Natural killer cell (primary cell): ENCODE measurements around the gene GLB1L. TPM values are rescaled to one million over a fixed set of nuclear protein-coding genes. Genes with fewer than 3 reads are reported as not detected.
A peak's percentile ranks its signal among the peaks of the same experiment; 100 is the strongest.

Source experiments
- ATAC-seq, 3 donors: fragments of 150-1000 bp in 2 of 3; fragments of 200-7000 bp in 1 of 3; cut with Tn5 transposase; 1 replicate in 1 of 3; 2 replicates in 2 of 3; pipeline ENCODE4 v1.10.0; 2021; ENCODE audit warnings: mild to moderate bottlenecking in 2 of 3, moderate library complexity in 2 of 3
- DNase-seq, 2 donors: peaks; one replicate each; pipeline versions ENCODE4 v3.0.0 to v3.0.0-alpha.2; 2013 to 2021; ENCODE audit warnings: mixed read lengths in 1 of 2
- H3K27ac ChIP-seq: one replicate; pipeline ENCODE4 v1.5.1; 2013; ENCODE audit warnings: mild to moderate bottlenecking, low read length
- H3K27me3 ChIP-seq: one replicate; pipeline ENCODE4 v1.6.1; 2013; ENCODE audit warnings: low read length; ENCODE audit not compliant: control insufficient read depth, insufficient read depth
- H3K36me3 ChIP-seq: one replicate; pipeline ENCODE4 v1.6.1; 2013; ENCODE audit warnings: low read length; ENCODE audit not compliant: control insufficient read depth, insufficient read depth
- H3K4me1 ChIP-seq: one replicate; pipeline ENCODE4 v1.6.1; 2013; ENCODE audit warnings: low read length; ENCODE audit not compliant: control insufficient read depth, insufficient read depth
- H3K4me3 ChIP-seq: one replicate; pipeline ENCODE4 v1.5.1; 2013; ENCODE audit warnings: low read length
- H3K9me3 ChIP-seq: one replicate; pipeline ENCODE4 v1.6.1; 2013; ENCODE audit warnings: low read length; ENCODE audit not compliant: control insufficient read depth, insufficient read depth
- H3K27ac Mint-ChIP-seq, 2 donors: one replicate each; pipeline ENCODE4 v1.8.0; 2022; ENCODE audit warnings: mild to moderate bottlenecking in 2 of 2, mixed read lengths in 2 of 2, moderate library complexity in 1 of 2
- H3K27me3 Mint-ChIP-seq, 2 donors: one replicate each; pipeline ENCODE4 v1.8.0; 2022; ENCODE audit warnings: low read depth in 2 of 2, mixed read lengths in 2 of 2
- H3K36me3 Mint-ChIP-seq: one replicate; pipeline ENCODE4 v1.8.0; 2022; ENCODE audit warnings: mixed read lengths
- H3K4me1 Mint-ChIP-seq, 2 donors: one replicate each; pipeline ENCODE4 v1.8.0; 2022; ENCODE audit warnings: mixed read lengths in 2 of 2
- H3K4me3 Mint-ChIP-seq: one replicate; pipeline ENCODE4 v1.8.0; 2022; ENCODE audit warnings: mild to moderate bottlenecking, moderate library complexity, mixed read lengths
- H3K9me3 Mint-ChIP-seq, 2 donors: one replicate each; pipeline ENCODE4 v1.8.0; 2022; ENCODE audit warnings: mixed read lengths in 2 of 2
- WGBS: methylation state at CpG from one replicate; pipeline ENCODE4 v1.1.7; 2013; ENCODE audit warnings: missing lambda C conversion rate; ENCODE audit not compliant: insufficient coverage; 5-methylcytosine and 5-hydroxymethylcytosine counted together
- intact Hi-C: fragments of 100-400 bp; cut with micrococcal nuclease; formaldehyde crosslinking; loops from one replicate; pipeline ENCODE4 v1.14.2; 2022
- total RNA-seq, 4 donors: library from RNA; stranded (reverse); fragments of 120-200 nt in 1 of 4; gene quantifications; one replicate each; pipeline versions ENCODE4 v1.2.3 to v1.2.4, GENCODE V29; 2013 to 2022
- TF ChIP-seq, protein P1 (sequence below): fragments of 200-600 bp; IDR thresholded peaks from one replicate; pipeline ENCODE4 v1.8.0; 2022; ENCODE audit warnings: antibody characterized with exemption

GLB1L gene
- total RNA-seq, 3 donors from 2014 or later (not counting 1 experiment from before 2014, with no cell fraction given), result 4.3 to 7.7 (median 4.5) TPM

GRCh38 chr2:219282375-219282774 is 37.1 kb upstream of the GLB1L start:
- Histone ChIP-seq H3K27ac (no peak overlapping the region), H3K4me1 (peaks cover 30% of the 10 kb centered on the region), H3K4me3 (no peak overlapping the region), H3K27me3 (no peaks in the 10 kb centered on the region), H3K36me3 (peaks cover 50% of the 10 kb centered on the region), H3K9me3 (no peaks in the 10 kb centered on the region)
- Mint-ChIP-seq H3K9me3 (no peaks in the 10 kb centered on the region), H3K4me1 (peaks cover 32 to 45% of the 10 kb centered on the region in 2 donors), H3K27ac (peak overlapping the region; percentile 97 to 99), H3K36me3 (no peaks in the 10 kb centered on the region), H3K27me3 (no peaks in the 10 kb centered on the region), H3K4me3 (no peak overlapping the region)
- intact Hi-C loops, result no loop called here
- 100% methylated on average over 4 of the region's 5 CpGs for WGBS
- DNase-seq, result no peak
- ATAC-seq, result no peak
- TF ChIP-seq, protein P1, sequence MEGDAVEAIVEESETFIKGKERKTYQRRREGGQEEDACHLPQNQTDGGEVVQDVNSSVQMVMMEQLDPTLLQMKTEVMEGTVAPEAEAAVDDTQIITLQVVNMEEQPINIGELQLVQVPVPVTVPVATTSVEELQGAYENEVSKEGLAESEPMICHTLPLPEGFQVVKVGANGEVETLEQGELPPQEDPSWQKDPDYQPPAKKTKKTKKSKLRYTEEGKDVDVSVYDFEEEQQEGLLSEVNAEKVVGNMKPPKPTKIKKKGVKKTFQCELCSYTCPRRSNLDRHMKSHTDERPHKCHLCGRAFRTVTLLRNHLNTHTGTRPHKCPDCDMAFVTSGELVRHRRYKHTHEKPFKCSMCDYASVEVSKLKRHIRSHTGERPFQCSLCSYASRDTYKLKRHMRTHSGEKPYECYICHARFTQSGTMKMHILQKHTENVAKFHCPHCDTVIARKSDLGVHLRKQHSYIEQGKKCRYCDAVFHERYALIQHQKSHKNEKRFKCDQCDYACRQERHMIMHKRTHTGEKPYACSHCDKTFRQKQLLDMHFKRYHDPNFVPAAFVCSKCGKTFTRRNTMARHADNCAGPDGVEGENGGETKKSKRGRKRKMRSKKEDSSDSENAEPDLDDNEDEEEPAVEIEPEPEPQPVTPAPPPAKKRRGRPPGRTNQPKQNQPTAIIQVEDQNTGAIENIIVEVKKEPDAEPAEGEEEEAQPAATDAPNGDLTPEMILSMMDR, result no peak

- Histone ChIP-seq H3K4me3 (no peak overlapping the region), H3K9me3 (no peaks in the 10 kb centered on the region), H3K27ac (no peak overlapping the region), H3K4me1 (peaks cover 30% of the 10 kb centered on the region), H3K27me3 (no peaks in the 10 kb centered on the region), H3K36me3 (peaks cover 47% of the 10 kb centered on the region)
- no peak for DNase-seq
- H3K4me3 Mint-ChIP-seq, result peak overlapping the region; percentile 9
- no peaks in the 10 kb centered on the region for H3K36me3 Mint-ChIP-seq
- intact Hi-C loops, result no loop called here
- no peak for ATAC-seq
- peaks cover 35 to 47% of the 10 kb centered on the region in 2 donors for H3K4me1 Mint-ChIP-seq
- TF ChIP-seq, protein P1, result no peak
- no peaks in the 10 kb centered on the region for H3K9me3 Mint-ChIP-seq
- no peaks in the 10 kb centered on the region for H3K27me3 Mint-ChIP-seq
- 91% methylated on average over 8 of the region's 8 CpGs for WGBS
- peak overlapping the region; percentile 97 to 99 for H3K27ac Mint-ChIP-seq
Measured at GRCh38 chr2:219281588-219281987, 36.3 kb upstream of the GLB1L start.

GRCh38 chr2:219280651-219281050 is 35.4 kb upstream of the GLB1L start:
- TF ChIP-seq, protein P1, result no peak
- peak overlapping the region; percentile 53 for H3K4me3 Mint-ChIP-seq
- intact Hi-C loops, result no loop called here
- H3K27ac Mint-ChIP-seq, result peak overlapping the region; percentile 97 to 99
- ATAC-seq (no peak), DNase-seq (no peak)
- peak overlapping the region; percentile 99 for H3K27ac ChIP-seq
- no peaks in the 10 kb centered on the region for H3K27me3 ChIP-seq
- no peaks in the 10 kb centered on the region for H3K9me3 ChIP-seq
- peaks cover 43% of the 10 kb centered on the region for H3K36me3 ChIP-seq
- H3K4me1 ChIP-seq, result peaks cover 30% of the 10 kb centered on the region
- no peaks in the 10 kb centered on the region for H3K27me3 Mint-ChIP-seq
- WGBS, result 97% methylated on average over 4 of the region's 4 CpGs
- H3K4me1 Mint-ChIP-seq, result peaks cover 35 to 47% of the 10 kb centered on the region in 2 donors
- H3K4me3 ChIP-seq, result no peak overlapping the region
- H3K9me3 Mint-ChIP-seq, result no peaks in the 10 kb centered on the region
- no peaks in the 10 kb centered on the region for H3K36me3 Mint-ChIP-seq

- Mint-ChIP-seq H3K27ac (peak overlapping the region; percentile 97 to 99), H3K27me3 (no peaks in the 10 kb centered on the region), H3K36me3 (no peaks in the 10 kb centered on the region), H3K4me1 (peaks cover 35 to 47% of the 10 kb centered on the region in 2 donors), H3K9me3 (no peaks in the 10 kb centered on the region), H3K4me3 (peak overlapping the region; percentile 94)
- DNase-seq, result no peak
- ATAC-seq, result no peak
- Histone ChIP-seq H3K27ac (peak overlapping the region; percentile 99), H3K4me1 (peaks cover 30% of the 10 kb centered on the region), H3K36me3 (peaks cover 37% of the 10 kb centered on the region), H3K4me3 (peak overlapping the region; percentile 79), H3K9me3 (no peaks in the 10 kb centered on the region), H3K27me3 (no peaks in the 10 kb centered on the region)
- 69% methylated on average over 11 of the region's 12 CpGs for WGBS
- intact Hi-C loops, result loop anchor here (1.0 kb wide), 7 partner anchors 15 to 120 kb away; partner anchors contain the start of genes ANKZF1, ATG9A, NHEJ1 and ZFAND2B
- TF ChIP-seq, protein P1, result peak; percentile 40
Measured at GRCh38 chr2:219279916-219280516, 34.8 kb upstream of the GLB1L start.
